Amniotic stem cell (primary cell): ENCODE measurements around the gene MORF4L1.
"Not testable (repeated sequence)": the region's sequence is repeated elsewhere in the genome, so short reads cannot be mapped to it uniquely, and the experiment has no call there.

ENCODE experiments used
- DNase-seq: peaks from one replicate; lab custom pipeline; 2025; lab: John Stamatoyannopoulos, UW

The MORF4L1 gene

DNA sequence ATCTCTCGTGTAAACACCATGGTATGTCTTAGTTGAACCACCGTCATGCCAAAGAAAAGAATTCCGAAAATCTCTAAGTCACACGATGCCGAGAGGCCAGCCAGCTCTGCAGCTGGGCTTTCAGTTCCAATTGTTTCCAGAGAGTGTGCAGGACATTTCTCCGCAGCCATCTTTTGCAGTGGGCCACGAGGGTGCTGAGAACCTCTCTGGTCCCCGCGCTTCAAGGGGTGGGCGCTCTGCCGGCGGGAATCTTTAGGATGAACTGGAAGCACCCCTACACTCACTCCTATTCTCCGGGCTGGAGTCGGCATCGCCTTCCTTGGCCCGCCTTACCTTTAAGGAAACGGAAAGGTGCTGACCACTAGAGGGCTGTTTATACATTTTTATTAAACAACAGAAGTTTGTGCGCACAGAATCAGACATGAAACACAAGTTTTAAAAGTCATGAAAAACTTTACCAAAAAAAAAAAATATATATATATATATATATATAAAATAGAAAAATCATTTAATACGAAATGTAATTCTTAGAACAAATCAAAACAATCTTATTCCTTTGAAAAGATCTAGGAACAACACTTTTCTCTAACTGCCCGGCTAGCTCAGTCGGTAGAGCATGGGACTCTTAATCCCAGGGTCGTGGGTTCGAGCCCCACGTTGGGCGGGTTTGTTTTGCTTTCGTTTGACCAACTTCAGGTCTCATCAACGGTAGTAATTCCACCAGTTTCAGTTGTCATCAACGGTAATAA, 12.5 kb upstream of the MORF4L1 start:
- peak; percentile 84 for DNase-seq

DNA sequence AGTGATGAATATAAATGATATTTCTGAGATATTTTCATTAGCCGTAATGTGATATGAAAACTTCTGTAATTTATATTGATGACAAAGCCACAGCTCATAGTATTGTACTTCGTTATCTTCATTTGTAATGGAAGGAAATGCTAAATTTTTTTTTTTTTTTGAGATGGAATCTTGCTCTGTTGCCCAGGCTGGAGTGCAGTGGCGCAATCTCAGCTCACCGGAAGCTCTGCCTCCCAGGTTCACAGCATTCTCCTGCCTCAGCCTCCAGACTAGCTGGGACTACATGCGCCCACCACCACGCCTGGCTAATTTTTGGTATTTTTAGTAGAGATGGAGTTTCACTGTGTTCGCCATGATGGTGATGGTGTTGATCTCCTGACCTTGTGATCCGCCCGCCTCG, 7.1 kb upstream of the MORF4L1 start:
- DNase-seq, result not testable (repeated sequence)

DNA sequence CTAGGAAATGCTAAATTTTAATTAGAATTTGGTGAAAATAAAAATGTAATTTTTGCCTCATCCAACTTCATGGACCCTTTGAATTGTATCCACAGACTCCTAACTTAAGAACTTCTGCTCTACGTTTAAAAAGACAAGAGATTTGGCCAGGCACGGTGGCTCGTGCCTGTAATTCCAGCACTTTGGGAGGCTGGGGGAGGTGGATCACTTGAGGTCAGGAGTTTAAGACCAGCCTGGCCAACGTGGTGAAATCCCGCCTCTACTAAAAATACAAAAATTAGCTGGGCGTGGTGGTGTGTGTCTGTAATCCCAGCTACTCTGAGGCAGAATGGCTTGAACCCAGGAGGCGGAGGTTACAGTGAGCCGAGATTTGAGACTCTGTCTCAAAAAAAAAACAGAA, 6.7 kb upstream of the MORF4L1 start:
- not testable (repeated sequence) for DNase-seq

DNA sequence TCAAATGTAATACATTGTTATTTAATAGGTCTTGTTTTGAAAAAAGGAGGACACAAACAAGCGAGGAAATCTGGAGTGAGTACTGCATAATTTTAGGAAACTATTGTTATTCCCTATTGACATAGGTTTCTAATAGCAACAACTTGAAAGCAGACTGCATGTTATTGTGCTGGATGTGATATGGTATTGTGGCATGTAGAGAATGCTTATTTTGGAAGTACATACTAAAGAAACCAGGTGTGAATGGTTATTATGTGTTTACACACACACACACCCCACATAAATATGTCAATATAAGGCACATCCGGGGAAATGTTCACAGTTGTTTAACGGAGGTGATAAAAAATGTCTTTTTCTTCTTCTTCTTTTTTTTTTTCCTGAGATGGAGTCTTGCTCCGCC, 5.9 kb upstream of the MORF4L1 start:
- DNase-seq, result no peak

DNA sequence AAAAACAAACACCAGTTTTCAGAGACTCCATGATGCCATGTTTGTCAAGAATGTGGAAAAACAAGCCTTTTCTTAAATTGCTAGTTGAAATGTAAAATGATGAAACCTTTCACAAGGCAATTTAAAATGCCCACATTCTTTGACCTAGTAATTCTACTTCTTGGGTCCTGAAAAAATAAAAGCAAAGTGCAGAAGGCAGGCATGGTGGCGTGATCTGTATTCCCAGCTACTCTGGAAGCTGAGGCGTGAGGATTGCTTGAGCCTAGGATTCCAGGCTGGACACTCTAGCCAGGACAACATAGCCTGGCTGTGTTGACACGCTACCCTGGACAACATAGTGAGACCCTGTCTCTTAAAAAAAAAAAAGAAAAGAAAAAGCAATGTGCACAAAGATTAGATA, 4.3 kb upstream of the MORF4L1 start:
- DNase-seq, result no peak

DNA sequence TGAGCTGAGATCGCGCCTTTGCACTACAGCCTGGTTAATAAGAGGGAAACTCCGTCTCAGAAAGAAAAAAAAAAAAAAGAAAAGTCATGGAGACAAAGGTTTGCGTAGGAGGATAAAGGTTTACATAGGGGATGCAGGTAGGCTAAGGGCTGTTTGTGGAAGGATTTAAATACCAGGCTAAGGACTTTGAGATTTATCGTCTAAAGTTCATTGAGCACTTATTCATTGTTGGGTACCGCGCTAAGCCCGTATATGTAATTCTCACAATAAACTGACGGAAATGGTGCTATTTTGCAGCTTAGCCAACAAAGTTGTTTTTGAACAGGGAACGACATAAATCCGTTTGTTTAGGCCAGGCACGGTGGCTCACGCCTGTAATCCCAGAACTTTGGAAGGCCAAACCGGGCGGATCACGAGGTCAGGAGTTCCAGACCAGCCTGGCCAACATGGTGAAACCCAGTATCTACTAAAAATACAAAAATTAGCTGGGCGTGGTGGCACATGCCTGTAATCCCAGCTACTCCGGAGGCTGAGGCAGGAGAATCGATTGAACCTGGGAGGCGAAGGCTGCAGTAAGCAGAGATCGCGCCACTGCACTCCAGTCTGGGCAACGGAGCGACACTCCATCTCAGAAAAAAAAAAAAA, 1.1 kb upstream of the MORF4L1 start:
- DNase-seq, result not testable (repeated sequence)

DNA sequence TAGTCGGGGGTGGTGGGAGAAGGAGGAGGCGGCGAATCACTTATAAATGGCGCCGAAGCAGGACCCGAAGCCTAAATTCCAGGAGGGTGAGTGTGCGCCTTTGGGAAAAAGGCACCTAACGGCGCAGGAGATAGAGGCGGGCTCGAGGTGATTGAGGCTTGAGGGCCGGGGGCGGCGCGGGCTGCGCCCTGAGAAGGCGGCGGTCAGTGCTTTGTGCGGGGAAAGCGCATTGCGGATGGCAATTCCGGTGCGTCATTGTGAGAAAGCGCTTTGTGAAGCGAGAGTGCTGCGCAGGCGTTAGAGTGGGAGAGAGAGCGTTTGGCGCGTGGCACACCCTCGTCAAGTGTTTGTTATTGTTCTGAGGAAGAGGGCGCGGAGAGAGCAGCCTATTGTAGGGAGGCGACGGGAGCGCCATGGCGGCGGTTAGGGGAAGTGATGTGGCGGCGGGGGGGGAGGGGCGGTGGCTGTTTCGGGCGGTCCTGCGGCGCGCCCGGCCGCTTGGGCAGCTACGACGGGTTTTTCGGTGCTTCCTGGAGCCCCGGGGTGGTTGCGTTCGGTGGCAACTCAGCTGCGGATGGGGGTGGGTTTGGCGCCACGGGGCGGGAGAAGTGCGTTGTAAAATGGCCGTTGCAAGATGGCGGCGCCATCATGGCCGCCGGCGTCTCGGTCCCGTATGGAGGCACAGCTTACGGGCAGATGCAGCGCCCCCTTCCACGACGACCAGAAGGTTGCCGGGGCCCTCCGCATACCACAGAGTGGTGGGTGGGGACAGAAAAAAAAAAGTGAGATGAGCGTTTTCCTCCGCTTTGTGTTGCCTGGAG, 492 bp downstream of the MORF4L1 start:
- peak; percentile 79 for DNase-seq

DNA sequence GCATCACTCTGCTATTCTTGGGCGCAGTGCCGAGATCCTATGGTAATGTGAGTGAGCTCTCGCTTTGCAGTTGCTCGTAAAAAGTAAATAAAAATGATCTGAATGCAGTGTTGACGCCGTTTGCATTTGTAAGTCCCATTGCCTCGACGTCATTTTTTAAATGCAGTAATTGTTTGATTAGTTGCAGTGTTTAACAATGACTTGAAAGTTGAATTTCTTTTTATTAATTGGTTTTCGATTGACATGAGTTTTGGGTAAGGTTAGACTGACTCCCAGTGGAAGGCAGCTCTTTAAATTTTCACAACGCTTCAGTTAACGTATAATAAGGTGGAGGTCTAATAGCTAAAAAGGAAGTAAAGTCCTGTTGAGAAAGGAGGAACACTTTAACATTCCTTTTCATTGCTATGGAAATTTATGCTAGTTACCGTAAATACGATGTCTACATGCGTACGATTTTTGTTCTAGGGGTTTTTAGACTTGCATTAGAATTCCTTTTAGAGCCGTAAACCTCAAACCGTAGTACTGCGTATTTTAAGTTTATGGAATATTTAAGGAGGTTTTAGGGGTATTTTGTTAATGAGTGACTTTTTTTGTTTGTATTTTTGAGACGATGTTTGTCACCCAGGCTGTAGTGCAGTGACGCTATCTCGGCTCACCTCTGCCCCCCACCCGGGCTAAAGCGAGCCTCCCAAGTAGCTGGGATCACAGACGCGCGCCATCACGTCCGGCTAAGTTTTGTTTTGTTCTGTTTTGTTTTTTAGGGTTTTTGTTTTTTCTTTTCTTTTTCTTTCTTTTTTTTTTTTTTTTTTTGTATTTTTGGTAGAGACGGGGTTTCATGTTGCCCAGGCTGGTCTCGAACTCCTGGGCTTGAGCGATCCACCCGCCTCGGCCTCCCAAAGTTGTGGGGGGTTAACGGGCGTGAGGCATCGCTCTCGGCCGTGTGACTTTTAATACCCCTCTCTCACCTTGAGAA, 1.4 kb downstream of the MORF4L1 start:
- DNase-seq, result no peak

DNA sequence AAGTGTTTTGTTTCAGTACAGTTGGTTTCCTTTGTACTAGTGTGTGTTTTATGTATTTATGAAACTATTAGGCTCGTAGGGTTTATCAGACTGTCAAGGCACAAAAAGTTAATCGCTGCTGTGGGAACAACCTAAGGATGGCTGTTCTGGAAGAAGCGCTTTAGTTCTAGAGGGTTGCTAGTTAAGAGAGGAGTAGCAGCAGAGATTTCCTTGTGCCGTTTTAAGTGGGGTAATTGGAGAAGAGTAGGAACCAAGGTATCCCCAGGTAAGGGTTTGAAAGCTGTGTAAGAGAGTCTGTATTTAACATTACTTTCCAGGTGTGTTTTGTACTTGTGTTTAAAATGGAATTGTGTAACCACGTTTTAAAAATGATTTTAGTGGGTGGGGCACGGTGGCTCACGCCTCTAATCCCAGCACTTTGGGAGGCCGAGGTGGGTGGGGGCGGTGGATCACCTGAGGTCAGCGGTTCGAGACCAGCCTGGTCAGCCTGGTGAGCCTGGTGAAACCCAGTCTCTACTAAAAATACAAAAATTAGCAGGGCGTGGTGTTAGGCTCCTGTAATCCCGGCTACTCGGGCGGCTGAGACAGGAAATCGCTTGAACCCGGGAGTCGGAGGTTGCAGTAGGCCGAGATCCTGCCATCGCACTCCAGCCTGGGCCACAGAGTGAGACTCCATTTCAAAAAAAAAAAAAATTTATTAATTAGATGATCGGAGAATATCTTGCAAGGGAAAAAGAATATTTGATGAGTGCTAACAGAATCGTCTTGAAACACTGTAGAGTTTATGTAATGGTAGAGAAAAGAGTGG, 2.6 kb downstream of the MORF4L1 start:
- DNase-seq, result no peak

DNA sequence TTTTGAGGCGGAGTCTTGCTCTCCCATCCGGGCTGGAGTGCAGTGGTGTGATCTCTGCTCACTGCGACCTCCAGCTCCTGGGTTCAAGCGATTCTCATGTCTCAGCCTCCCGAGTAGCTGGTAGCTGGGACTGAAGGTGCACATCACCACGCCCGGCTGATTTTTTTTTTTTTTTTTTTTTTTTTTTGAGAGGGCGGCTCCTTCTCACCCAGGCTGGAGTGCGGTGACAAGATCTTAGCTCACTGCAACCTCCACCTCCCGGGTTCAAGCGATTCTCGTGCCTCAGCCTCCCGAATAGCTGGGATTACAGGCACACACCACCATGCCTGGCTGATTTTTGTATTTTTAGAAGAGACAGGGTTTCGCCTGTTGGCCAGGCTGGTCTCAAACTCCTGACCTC, 4.3 kb downstream of the MORF4L1 start:
- not testable (repeated sequence) for DNase-seq

DNA sequence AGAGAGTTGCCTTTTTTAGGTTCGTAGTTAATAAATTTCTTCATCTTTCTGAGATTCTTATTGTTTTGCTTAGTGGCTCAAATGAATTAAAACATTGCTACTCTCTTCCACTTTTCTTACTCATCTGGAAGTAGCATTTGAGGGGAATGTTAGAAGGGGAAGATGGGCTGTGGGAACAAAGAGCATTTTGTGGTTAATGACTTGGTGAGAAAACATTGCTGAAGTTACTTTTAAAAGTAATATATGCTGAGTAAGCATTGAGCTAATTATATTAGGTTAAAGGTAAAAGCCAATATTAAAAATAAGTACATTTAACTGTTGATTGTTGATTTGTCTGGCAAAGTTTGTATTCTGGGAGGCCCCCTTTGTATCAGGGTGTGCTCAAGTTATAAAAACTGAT, 5.7 kb downstream of the MORF4L1 start:
- DNase-seq, result no peak

DNA sequence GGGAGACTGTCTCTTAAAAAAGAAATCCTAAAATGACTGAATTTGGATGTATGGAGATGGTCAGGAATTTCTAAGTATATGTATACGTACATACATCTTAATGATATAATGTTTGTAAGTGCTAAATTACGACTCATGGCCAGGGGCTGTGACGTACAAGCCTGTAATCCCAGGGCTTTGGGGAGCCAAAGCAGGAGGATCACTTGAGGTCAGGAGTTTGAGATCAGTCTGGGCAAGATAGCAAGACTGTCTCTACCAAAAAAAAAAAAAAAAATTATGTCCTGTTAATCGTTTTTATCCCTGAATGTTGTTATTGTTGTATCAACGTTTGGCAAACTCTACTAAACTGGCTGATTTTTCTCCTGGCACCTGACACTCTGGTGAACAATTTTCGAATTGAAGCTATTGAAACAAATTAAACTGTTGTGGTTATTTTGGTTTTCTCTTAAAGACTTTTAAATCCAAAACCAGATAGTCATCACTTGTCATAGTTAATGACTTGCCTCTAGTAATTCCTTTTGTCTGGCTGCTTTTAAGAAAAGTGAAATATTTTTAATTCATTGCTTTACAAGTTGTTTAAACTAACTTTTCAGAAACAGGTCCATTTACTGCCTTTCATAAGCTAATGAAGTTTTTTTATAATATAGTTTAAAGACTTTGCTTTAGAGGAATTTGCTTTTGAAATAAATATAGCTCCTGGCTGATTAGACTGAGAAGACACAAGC, 7.0 kb downstream of the MORF4L1 start:
- DNase-seq, result no peak

DNA sequence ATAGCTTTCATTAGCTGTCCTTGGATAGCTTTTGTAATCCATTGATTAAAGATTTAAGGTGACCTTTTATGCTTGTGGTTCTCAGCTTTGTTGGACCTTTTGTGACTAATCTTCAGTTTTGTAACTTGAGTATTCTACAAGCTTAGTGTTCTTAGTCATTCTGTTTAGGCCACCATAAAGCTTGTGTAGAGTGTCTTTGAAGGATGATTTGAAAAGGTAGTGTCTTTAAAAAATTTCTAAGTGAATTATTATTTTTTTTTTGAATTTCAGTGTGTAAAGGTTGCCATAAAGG, 7.5 kb downstream of the MORF4L1 start:
- no peak for DNase-seq

DNA sequence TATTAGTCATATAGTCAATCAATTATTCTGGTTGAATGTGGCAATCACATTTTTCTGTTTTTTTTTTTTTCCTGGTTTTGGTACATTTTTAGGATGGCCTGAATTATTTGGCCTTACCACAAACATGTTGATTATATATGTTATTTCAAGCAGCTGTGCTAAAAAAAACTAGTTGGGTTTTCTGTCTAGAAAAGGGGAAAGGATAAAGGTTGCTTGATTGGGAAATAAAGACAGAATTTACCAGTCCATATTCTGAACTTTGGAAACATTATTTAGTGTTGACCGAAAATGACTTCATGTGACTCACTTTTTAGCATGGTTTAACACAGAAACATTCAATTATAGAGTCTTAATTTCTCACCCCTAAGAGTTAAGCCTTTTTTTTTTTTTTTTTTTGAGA, 8.1 kb downstream of the MORF4L1 start:
- DNase-seq, result no peak

DNA sequence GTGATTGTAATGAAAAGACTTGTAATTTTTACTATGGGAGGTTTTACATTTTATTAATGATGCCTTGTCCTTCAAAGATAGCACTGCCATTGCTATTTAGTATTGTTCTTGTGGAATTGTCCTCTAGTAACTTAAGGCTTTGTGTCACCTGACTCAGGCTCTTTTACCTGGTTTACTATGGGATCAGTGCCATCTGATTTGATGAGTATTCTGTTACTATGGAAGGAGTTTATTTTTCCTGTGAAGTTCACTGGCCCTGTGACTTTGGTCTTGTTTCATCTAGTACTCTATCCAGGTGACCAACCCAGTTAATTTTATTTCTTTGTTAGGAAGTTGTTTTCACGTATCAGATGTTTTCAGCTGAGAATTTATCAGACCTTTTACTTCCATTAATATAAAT, 9.0 kb downstream of the MORF4L1 start:
- DNase-seq, result no peak

DNA sequence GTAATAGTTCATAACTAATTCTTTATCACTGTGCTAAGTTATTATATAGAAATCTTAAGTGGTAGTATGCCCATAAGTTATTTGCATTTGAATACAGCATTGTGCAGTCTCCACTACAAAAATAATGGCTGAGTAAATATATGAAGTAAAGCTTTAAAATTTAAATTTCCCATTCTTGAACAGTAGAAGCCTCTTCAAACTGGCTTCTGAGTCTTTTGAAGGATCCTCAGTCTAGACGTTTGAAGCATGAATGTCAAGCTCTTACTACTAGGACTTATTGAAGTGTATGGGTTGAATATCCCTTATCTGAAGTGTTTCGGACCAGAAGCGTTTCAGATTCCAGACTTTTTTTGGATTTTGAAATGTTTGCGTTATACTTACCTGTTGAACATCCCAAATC, 16.3 kb downstream of the MORF4L1 start:
- DNase-seq, result no peak

DNA sequence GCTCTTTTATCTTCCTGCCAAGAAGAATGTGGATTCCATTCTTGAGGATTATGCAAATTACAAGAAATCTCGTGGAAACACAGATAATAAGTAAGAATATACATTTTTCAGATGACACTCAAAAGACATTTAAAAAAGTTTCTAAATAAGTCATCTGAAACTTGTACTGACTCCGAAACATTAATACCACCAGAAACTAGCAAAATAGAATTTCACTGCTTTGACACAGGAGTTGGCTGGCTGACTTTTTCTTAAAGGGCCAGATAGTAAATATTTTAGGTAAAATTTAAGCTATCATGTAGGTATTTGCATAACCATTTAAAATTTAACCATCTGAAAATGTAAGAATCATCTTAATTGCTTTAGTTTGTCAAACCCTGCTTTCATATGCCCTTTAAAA, 20.8 kb downstream of the MORF4L1 start:
- DNase-seq, result no peak

DNA sequence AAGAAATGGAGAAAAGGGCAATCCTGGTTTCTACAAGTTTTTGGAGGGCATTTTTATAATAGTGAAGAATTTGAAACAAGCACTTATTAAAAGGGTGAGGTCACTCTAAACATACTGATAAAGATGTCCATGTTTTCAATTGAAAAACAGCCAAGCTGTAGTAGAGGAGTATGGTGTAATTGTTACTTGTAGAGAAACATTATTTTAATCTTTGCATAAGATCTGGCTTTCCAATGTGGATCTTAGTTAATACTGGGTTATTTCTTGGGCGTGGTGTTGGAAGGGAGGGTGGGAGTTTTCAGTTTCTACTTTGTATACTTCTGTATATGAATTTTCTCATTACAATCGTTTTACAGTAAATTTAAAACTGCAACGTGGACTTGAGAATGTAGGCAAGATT, 22.8 kb downstream of the MORF4L1 start:
- DNase-seq, result no peak

DNA sequence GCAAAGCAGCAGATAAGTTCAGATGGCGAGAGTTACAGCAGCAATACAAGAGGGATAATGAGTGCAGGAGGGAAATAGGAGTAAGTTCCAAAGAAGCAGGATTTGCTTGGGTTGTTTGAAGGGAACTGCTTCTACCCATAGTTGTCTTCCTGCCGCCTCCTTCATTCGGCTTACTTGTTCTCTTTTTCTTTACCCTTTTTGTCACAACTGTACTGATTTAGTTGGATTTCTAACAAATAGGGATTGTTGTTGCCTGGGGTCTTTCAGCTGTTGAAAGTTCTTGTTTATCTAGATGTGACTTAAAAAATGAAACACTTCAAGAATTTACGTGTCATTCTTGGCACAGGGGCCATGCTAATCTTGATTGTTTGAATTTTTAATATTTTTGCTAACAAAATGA, 25.9 kb downstream of the MORF4L1 start:
- no peak for DNase-seq

DNA sequence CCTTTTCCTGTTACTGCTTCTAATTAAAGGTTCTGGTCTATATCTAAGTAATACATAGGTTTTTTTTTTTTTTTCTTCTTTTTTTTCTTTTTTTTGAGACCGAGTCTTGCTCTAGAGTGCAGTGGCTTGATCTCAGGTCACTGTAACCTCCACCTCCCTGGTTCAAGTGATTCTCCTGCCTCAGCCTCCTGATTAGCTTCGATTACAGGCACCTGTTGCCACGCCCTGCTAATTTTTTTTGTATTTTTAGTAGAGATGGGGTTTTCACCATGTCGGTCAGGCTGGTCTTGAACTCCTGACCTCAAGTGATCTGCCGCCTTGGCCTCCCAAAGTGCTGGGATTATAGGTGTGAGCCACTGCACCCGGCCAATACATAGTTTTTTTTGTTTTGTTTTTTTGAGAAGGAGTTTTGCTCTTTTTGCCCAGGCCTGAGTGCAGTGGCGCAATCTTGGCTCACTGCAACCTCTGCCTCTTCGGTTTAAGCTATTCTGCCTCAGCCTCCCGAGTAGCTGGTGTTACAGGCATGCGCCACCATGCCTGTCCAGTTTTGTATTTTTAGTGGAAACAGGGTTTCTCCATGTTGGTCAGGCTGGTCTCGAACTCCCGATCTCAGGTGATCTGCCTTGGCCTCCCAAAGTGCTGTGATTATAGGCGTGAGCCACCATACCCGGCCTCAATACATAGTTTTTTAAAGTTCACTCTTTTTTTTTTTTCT, 28.3 kb downstream of the MORF4L1 start:
- not testable (repeated sequence) for DNase-seq
